Mesenchymal stem cell (in vitro differentiated cells and primary cell): Measurements from ENCODE around the gene PSMG3.
A peak's percentile ranks its signal among the peaks of the same experiment; 100 is the strongest.

Experiments used
- DNase-seq: peaks from one replicate; pipeline ENCODE4 v3.0.0-alpha.2; 2013
- H2AFZ ChIP-seq: one replicate; pipeline ENCODE4 v1.6.1; 2013; ENCODE audit warnings: low read depth, mild to moderate bottlenecking, control low read depth, inconsistent platforms, low read length, moderate library complexity
- H2AK5ac ChIP-seq: 2 replicates; pipeline ENCODE4 v1.6.1; 2013; ENCODE audit warnings: low read length, moderate library complexity, mild to moderate bottlenecking, inconsistent platforms; ENCODE audit not compliant: severe bottlenecking
- H2BK120ac ChIP-seq: one replicate; pipeline ENCODE4 v1.6.1; 2013; ENCODE audit warnings: low read depth, mild to moderate bottlenecking, inconsistent platforms, low read length, moderate library complexity
- H2BK12ac ChIP-seq, 2 experiments: one replicate each; pipeline ENCODE4 v1.6.1; 2013; ENCODE audit warnings: inconsistent platforms in 2 of 2, low read length in 2 of 2, mild to moderate bottlenecking in 2 of 2, moderate library complexity in 2 of 2, control low read depth in 1 of 2
- H2BK15ac ChIP-seq: one replicate; pipeline ENCODE4 v1.6.1; 2013; ENCODE audit warnings: mild to moderate bottlenecking, low read depth, inconsistent platforms; ENCODE audit not compliant: poor library complexity, severe bottlenecking
- H2BK5ac ChIP-seq: 2 replicates; pipeline ENCODE4 v1.6.1; 2013; ENCODE audit warnings: low read depth, mild to moderate bottlenecking, low read length, control low read depth, inconsistent platforms; ENCODE audit not compliant: poor library complexity, severe bottlenecking
- H3K14ac ChIP-seq, 2 experiments: one replicate each; pipeline ENCODE4 v1.6.1; 2013; ENCODE audit warnings: inconsistent platforms in 2 of 2, low read length in 2 of 2, control low read depth in 1 of 2, mild to moderate bottlenecking in 1 of 2, moderate library complexity in 1 of 2
- H3K18ac ChIP-seq, 2 experiments: one replicate each; pipeline ENCODE4 v1.6.1; 2013; ENCODE audit warnings: inconsistent platforms in 2 of 2, low read length in 2 of 2, control low read depth in 1 of 2, low read depth in 1 of 2, mild to moderate bottlenecking in 1 of 2
- H3K23ac ChIP-seq, 2 experiments: one replicate each; pipeline ENCODE4 v1.6.1; 2013; ENCODE audit warnings: inconsistent platforms in 2 of 2, low read length in 2 of 2, mild to moderate bottlenecking in 2 of 2, moderate library complexity in 2 of 2, control low read depth in 1 of 2
- H3K27ac ChIP-seq: 2 replicates; pipeline ENCODE4 v1.5.1; 2013; ENCODE audit warnings: mild to moderate bottlenecking, moderate library complexity, low read length, control low read depth, inconsistent platforms; ENCODE audit not compliant: poor library complexity, severe bottlenecking
- H3K27me3 ChIP-seq, 2 experiments: 2 replicates each; pipeline versions ENCODE4 v1.6.1 to v1.7.0; 2013; ENCODE audit warnings: low read length in 2 of 2, mild to moderate bottlenecking in 2 of 2, moderate library complexity in 2 of 2, control low read depth in 1 of 2, inconsistent platforms in 1 of 2; ENCODE audit not compliant: control insufficient read depth in 1 of 2, insufficient read depth in 1 of 2
- H3K36me3 ChIP-seq, 2 experiments: 2 replicates each; pipeline versions ENCODE4 v1.6.1 to v1.7.0; 2013; ENCODE audit warnings: low read length in 2 of 2, control low read depth in 1 of 2, inconsistent platforms in 1 of 2, low read depth in 1 of 2, mild to moderate bottlenecking in 1 of 2; ENCODE audit not compliant: insufficient read depth in 2 of 2, control insufficient read depth in 1 of 2
- H3K4ac ChIP-seq, 2 experiments: one replicate each; pipeline ENCODE4 v1.6.1; 2013; ENCODE audit warnings: inconsistent platforms in 2 of 2, low read length in 2 of 2, mild to moderate bottlenecking in 2 of 2, moderate library complexity in 2 of 2, control low read depth in 1 of 2, low read depth in 1 of 2
- H3K4me1 ChIP-seq: 2 replicates; pipeline ENCODE4 v1.6.1; 2013; ENCODE audit warnings: low read depth, low read length, control low read depth; ENCODE audit not compliant: control insufficient read depth, insufficient read depth
- H3K4me2 ChIP-seq: 2 replicates; pipeline ENCODE4 v1.6.1; 2013; ENCODE audit warnings: low read length, mild to moderate bottlenecking, inconsistent platforms; ENCODE audit not compliant: poor library complexity, severe bottlenecking
- H3K4me3 ChIP-seq, 2 experiments: 2 replicates each; pipeline versions ENCODE4 v1.5.1 to v1.7.0; 2013; ENCODE audit warnings: low read length in 2 of 2, mild to moderate bottlenecking in 2 of 2, control low read depth in 1 of 2, low read depth in 1 of 2; ENCODE audit not compliant: insufficient read depth in 1 of 2
- H3K79me1 ChIP-seq: replicated peaks from 2 replicates; pipeline ENCODE4 v1.6.1; 2013; ENCODE audit warnings: mild to moderate bottlenecking, control low read depth, low read length, inconsistent platforms; ENCODE audit not compliant: poor library complexity, severe bottlenecking
- H3K9ac ChIP-seq: 2 replicates; pipeline ENCODE4 v1.7.0; 2013; ENCODE audit warnings: mild to moderate bottlenecking, low read length, moderate library complexity
- H3K9me3 ChIP-seq: 2 replicates; pipeline ENCODE4 v1.7.0; 2013; ENCODE audit warnings: mild to moderate bottlenecking, low read length; ENCODE audit not compliant: control insufficient read depth
- H4K8ac ChIP-seq: one replicate; pipeline ENCODE4 v1.6.1; 2013; ENCODE audit warnings: inconsistent platforms, mild to moderate bottlenecking, low read length, moderate library complexity
- H4K91ac ChIP-seq: one replicate; pipeline ENCODE4 v1.6.1; 2013; ENCODE audit warnings: mild to moderate bottlenecking, low read length, inconsistent platforms
- WGBS: methylation state at CpG from one replicate; pipeline ENCODE4 v1.1.7; 2013; ENCODE audit warnings: mixed read lengths; 5-methylcytosine and 5-hydroxymethylcytosine counted together

Gene PSMG3

GRCh38 chr7:1593091-1593866 is 23.4 kb upstream of the PSMG3 start:
- Histone ChIP-seq H3K4me2 (no peak overlapping the region), H2BK5ac (no peak overlapping the region), H3K27me3 (peaks cover 65 to 96% of the 10 kb centered on the region in 2 experiments), H3K36me3 (no peaks in the 10 kb centered on the region), H2AK5ac (no peak overlapping the region), H4K91ac (no peak overlapping the region), H3K4me1 (no peaks in the 10 kb centered on the region), H4K8ac (no peak overlapping the region), H2BK12ac (no peak overlapping the region), H2AFZ (no peak overlapping the region), H3K9ac (no peak overlapping the region), H3K79me1 (no peaks in the 10 kb centered on the region), H2BK15ac (no peak overlapping the region), H3K27ac (no peak overlapping the region), H3K23ac (no peak overlapping the region), H3K4ac (no peak overlapping the region), H2BK120ac (no peak overlapping the region), H3K18ac (no peak overlapping the region), H3K9me3 (peaks cover 15% of the 10 kb centered on the region), H3K14ac (no peak overlapping the region), H3K4me3 (no peak overlapping the region)
- peak; percentile 4 for DNase-seq
- 78% methylated on average over 19 of the region's 19 CpGs for WGBS

GRCh38 chr7:1592299-1592871 is 22.6 kb upstream of the PSMG3 start:
- no peak overlapping the region for H2BK120ac ChIP-seq
- H3K36me3 ChIP-seq: no peaks in the 10 kb centered on the region
- no peak overlapping the region for H3K18ac ChIP-seq
- 69% methylated on average over 20 of the region's 20 CpGs for WGBS
- peaks cover 15% of the 10 kb centered on the region for H3K9me3 ChIP-seq
- H2BK5ac ChIP-seq: no peak overlapping the region
- H2AFZ ChIP-seq: no peak overlapping the region
- peaks cover 69 to 96% of the 10 kb centered on the region in 2 experiments for H3K27me3 ChIP-seq
- no peaks in the 10 kb centered on the region for H3K4me1 ChIP-seq
- no peak overlapping the region for H3K9ac ChIP-seq
- H3K14ac ChIP-seq: no peak overlapping the region
- H4K91ac ChIP-seq: no peak overlapping the region
- H2BK15ac ChIP-seq: no peak overlapping the region
- no peak for DNase-seq
- H3K4me3 ChIP-seq: no peak overlapping the region
- H3K4me2 ChIP-seq: no peak overlapping the region
- no peak overlapping the region for H4K8ac ChIP-seq
- H3K79me1 ChIP-seq: no peaks in the 10 kb centered on the region
- H3K27ac ChIP-seq: no peak overlapping the region
- no peak overlapping the region for H2AK5ac ChIP-seq
- no peak overlapping the region for H3K23ac ChIP-seq
- H2BK12ac ChIP-seq: no peak overlapping the region
- no peak overlapping the region for H3K4ac ChIP-seq

- Histone ChIP-seq H3K4ac (no peak overlapping the region), H3K9me3 (peaks cover 15% of the 10 kb centered on the region), H3K4me3 (no peak overlapping the region), H2BK12ac (no peak overlapping the region), H4K8ac (no peak overlapping the region), H3K27ac (no peak overlapping the region), H3K27me3 (peaks cover 70 to 96% of the 10 kb centered on the region in 2 experiments), H3K4me2 (no peak overlapping the region), H3K79me1 (no peaks in the 10 kb centered on the region), H2AK5ac (no peak overlapping the region), H2BK15ac (no peak overlapping the region), H3K18ac (no peak overlapping the region), H2BK5ac (no peak overlapping the region), H3K4me1 (no peaks in the 10 kb centered on the region), H3K23ac (no peak overlapping the region), H2AFZ (no peak overlapping the region), H3K36me3 (no peaks in the 10 kb centered on the region), H4K91ac (no peak overlapping the region), H2BK120ac (no peak overlapping the region), H3K9ac (no peak overlapping the region), H3K14ac (no peak overlapping the region)
- 83% methylated on average over 15 of the region's 15 CpGs for WGBS
- no peak for DNase-seq
Measured at GRCh38 chr7:1591876-1592275, 22.0 kb upstream of the PSMG3 start.

- Histone ChIP-seq H2BK120ac (no peak overlapping the region), H3K4me3 (no peak overlapping the region), H3K9me3 (peaks cover 15% of the 10 kb centered on the region), H2BK12ac (no peak overlapping the region), H4K91ac (no peak overlapping the region), H2BK15ac (no peak overlapping the region), H3K9ac (no peak overlapping the region), H3K27ac (no peak overlapping the region), H3K4me1 (no peaks in the 10 kb centered on the region), H3K14ac (no peak overlapping the region), H3K23ac (no peak overlapping the region), H3K36me3 (no peaks in the 10 kb centered on the region), H3K79me1 (no peaks in the 10 kb centered on the region), H2BK5ac (no peak overlapping the region), H2AK5ac (no peak overlapping the region), H3K4ac (no peak overlapping the region), H3K27me3 (peaks cover 71 to 96% of the 10 kb centered on the region in 2 experiments), H3K18ac (no peak overlapping the region), H2AFZ (no peak overlapping the region), H4K8ac (no peak overlapping the region), H3K4me2 (no peak overlapping the region)
- DNase-seq: no peak
- WGBS: 92% methylated on average over 6 of the region's 6 CpGs
Measured at GRCh38 chr7:1591396-1591795, 21.6 kb upstream of the PSMG3 start.
